Activated CD4-positive, alpha-beta T cell treated with anti-CD3 and anti-CD28 coated beads, Interleukin-2, amount 50 U/mL, for 1 hour (primary cell): ENCODE data around the gene ZDHHC18.
"Not testable (repeated sequence)": the region's sequence is repeated elsewhere in the genome, so short reads cannot be mapped to it uniquely, and the experiment has no call there.

Experiments
- DNase-seq: peaks from one replicate; pipeline ENCODE4 v3.0.0-alpha.2; 2020

Gene ZDHHC18

DNA sequence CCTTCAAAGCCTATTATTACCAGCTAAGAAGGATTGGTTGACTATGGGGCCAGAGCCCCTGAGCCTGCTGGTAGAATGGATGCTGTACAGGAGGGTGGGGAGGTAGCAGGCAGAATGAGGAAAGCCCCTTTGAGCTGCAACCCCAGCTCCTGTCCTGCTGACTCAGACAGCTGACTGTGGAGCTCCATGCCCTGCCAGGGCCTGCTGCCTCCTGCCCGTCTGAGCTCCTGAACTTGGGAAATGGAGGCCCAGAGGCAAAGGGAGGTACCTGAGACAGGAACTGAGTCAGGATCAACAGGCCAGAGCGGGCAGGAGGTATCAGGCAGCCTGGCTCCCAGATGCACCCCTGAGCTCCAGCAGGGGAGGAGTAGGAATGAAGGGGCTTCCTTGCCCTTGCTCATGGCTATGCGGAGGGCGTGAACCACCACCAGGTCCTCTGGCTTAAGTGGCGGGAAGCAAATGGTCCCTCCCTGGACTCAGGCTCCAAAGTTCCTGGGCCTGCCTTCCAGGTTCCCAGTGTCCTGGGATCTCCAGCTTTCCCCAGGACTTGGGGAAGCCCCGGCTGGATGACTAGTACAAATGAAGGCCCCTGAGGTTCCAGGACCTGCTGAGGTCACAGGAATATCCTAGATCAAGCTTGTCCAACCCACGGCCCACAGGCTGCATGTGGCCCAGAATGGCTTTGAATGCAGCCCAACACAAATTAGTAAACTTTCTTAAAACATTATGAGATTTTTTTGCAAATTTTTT, 32.6 kb downstream of the ZDHHC18 start:
- no peak for DNase-seq

GRCh38 chr1:26861286-26861701, 34.8 kb downstream of the ZDHHC18 start:
- DNase-seq, result no peak

DNA sequence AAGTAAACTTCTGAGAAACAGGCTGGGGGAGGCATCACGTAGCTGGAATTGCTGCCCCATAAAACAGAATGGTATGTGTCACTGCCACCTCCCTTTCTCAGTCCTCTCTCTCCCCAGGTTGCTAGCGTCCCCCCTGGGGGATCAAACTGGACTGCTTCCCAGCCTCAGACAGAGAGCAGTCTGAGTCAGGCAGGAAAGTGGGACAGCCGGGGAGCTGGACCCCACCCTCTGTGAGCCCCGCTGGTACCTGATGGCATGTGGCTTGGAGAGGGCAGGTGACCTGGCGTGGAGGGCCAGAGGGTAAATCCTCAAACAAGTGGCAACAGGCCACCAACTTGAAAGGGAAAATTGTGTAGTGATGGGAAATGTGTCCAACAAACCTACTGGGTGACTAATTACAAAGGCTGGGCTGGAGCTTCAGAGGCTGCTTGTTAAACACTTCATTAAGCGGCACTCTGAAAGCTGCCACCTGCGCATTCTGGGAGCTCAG, 35.4 kb downstream of the ZDHHC18 start:
- DNase-seq, result no peak

DNA sequence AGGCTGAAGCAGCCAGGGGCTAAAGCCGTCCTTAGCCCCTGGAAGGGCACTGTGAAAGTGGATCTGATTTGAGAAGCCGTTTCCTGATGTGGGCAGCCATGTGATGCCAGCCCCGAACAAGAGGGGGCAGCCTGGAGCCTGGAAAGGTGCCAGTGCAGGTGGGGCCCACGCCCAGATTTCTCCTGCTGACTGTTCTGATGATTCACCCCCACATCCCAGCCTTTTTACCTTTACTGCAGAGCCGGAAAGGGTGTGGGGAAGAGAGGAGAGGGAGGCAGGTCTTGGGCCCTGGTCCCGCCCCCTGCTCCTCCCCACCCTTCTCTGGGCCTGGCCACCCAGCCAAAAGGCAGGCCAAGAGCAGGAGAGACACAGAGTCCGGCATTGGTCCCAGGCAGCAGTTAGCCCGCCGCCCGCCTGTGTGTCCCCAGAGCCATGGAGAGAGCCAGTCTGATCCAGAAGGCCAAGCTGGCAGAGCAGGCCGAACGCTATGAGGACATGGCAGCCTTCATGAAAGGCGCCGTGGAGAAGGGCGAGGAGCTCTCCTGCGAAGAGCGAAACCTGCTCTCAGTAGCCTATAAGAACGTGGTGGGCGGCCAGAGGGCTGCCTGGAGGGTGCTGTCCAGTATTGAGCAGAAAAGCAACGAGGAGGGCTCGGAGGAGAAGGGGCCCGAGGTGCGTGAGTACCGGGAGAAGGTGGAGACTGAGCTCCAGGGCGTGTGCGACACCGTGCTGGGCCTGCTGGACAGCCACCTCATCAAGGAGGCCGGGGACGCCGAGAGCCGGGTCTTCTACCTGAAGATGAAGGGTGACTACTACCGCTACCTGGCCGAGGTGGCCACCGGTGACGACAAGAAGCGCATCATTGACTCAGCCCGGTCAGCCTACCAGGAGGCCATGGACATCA, 36.5 kb downstream of the ZDHHC18 start, which contains the start of gene SFN:
SFN (plus strand) TSS at position 369 of the 904 bp plus-strand sequence; CDS start at position 433, 64 bp downstream.
- peak; percentile 49 for DNase-seq

DNA sequence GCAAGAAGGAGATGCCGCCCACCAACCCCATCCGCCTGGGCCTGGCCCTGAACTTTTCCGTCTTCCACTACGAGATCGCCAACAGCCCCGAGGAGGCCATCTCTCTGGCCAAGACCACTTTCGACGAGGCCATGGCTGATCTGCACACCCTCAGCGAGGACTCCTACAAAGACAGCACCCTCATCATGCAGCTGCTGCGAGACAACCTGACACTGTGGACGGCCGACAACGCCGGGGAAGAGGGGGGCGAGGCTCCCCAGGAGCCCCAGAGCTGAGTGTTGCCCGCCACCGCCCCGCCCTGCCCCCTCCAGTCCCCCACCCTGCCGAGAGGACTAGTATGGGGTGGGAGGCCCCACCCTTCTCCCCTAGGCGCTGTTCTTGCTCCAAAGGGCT, 37.2 kb downstream of the ZDHHC18 start:
- no peak for DNase-seq

GRCh38 chr1:26864610-26865480, 38.4 kb downstream of the ZDHHC18 start:
- peak; percentile 92 for DNase-seq

GRCh38 chr1:26873097-26873496, 46.6 kb downstream of the ZDHHC18 start:
- not testable (repeated sequence) for DNase-seq

DNA sequence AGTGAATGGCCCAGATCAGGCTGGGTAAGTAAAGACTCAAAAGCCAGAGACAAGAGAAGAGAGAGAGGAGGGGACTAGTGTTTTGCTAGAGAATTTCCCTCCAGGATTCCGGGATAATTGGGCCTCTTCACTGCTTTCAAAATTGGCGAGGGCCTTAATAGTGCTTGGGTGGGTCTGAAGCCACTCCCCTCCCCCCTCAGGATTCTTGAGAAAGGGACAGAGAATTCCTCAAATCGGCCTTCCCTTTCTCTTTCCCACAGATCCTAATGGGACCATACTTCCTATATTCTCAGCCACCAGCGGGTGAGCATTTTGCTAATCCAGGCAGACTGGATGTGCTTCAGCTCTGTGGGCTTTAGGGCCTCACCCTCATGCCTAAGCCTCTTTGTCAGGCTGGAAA, 48.4 kb downstream of the ZDHHC18 start:
- DNase-seq, result no peak

GRCh38 chr1:26877326-26877725, 50.8 kb downstream of the ZDHHC18 start:
- no peak for DNase-seq

- DNase-seq, result no peak
Observed at GRCh38 chr1:26879793-26880192, 53.3 kb downstream of the ZDHHC18 start.

DNA sequence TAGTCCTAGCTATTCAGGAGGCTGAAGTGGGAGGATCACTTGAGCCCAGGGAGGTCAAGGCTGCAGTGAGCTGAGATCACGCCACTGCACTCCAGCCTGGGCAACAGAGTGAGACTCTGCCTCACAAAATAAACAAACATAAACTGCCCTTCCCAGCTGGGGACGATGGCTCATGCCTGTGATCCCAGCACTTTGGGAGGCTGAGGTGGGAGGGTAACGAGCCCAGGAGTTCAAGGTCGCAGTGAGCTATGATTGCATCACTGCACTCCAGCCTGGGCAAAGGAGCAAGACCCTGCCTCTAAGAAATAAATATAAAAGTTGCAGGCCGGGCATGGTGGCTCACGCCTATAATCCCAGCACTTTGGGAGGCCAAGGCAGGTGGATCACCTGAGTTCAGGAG, 55.1 kb downstream of the ZDHHC18 start:
- DNase-seq, result not testable (repeated sequence)

DNA sequence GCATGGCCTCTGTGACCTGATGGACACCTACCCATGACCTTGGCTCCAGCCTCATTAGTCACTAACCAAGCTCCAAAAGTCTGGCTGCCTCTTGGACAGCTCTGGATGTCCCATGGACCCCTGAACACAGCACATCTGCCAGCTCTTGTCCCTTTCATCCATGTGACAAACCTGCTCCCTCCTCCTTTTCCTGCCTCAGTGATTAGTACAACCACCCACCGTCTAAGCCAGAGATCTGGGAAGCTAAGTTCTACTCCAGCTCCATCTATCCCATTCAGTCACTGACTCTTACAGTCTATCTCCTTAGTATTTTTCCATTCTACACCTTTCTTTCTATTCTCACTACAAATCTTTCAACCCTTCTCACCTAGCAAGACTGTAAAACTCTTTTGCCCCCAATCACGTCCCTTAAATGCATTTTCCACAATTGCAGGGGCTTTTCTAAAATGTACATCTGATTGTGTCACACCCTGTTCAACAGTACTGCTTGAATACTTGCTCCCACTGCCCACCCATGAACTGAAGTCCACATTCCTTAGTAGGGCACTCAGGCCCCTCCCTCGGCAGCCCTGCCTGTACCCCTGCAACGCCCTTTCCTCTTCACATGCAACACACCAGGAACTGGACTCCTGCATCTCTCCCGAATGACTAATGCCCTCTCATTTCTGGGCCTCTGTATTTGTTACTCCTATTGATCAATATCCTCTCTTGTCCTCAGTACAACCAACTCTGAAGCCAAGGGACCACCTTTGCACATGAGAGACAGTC, 56.4 kb downstream of the ZDHHC18 start:
- DNase-seq, result no peak

DNA sequence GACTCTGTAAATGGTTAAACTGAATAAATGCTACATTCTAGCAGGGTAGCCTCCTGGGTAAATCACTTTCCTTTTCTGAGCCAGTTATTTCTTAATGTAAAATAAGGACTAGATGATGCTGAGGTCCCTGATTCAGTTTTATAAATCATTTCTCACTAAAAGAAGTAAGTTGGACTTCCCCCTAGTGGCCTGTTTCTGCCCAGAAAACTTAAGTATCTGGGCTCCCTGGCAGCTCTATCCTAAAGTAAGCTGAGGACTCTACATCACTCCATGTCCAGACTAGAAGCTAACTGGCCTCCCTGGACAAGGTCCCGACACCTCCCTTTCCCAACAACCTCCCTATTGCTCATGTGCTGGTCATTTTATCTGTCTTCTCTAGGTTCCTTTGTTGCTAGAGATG, 60.6 kb downstream of the ZDHHC18 start:
- DNase-seq, result no peak

DNA sequence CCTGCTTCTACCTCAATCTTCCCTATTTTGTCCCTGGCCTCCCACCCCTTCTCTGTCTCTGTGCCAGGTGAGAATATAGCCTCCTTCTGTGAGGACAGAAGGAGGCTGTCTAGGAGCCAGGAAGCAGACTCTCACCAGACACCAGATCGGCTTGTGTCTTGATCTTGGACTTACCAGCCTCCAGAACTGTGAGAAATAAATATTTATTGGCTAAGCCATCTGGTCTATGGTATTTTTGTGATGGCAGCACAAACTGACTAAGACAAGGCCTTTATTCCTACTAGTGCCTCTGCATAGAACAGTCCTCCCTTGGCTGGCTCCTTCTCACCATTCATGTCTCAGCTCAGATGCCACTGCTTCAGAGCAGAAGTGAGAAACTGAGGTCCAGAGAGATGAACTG, 61.7 kb downstream of the ZDHHC18 start:
- DNase-seq, result no peak

GRCh38 chr1:26889551-26890466, 63.3 kb downstream of the ZDHHC18 start, which contains the start of gene GPN2:
Gene GPN2 (minus strand): TSS chr1:26890283. CDS start chr1:26890096, 187 bp downstream.
- peak; percentile 70 for DNase-seq

GRCh38 chr1:26890467-26890796, 63.9 kb downstream of the ZDHHC18 start:
- no peak for DNase-seq

DNA sequence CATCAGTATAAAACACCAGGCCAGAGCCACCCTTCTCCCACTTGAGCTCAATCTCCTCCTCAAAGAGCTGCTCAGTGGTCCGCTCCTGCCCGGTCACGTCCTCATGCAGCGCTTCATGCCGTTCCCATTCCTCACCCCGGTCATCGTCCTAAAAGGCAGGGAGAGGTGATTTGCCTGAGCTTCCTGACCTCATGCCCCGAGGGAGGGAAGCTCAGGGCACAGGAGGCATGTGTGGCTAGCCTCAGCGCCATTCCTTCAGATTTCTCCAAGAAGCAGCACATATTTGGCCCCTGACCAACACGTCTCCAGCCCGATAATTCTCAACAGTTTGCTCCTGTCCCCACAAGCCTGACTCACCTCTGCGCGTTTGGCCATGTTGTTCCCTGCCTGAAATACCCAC, 67.8 kb downstream of the ZDHHC18 start:
- DNase-seq, result no peak

DNA sequence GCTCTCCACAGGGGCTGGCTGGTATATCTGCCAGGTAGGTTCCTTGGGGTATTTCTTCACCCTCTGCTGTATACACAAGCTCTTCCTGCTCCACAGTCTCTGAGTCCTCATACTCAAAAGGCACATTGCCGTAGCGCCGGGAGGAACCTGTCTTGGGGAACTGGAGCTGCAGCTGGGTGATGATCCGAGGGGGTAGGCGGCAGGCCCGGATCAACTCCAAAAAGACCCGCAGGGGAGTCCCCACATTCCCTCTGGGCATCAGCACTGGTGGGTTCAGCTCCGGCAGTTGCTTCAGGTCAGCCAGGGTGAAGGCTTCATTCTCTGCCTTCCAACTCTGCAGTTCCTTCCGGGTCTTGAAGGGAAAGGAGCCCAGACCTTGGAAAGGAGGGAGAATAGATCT, 70.9 kb downstream of the ZDHHC18 start:
- no peak for DNase-seq

DNA sequence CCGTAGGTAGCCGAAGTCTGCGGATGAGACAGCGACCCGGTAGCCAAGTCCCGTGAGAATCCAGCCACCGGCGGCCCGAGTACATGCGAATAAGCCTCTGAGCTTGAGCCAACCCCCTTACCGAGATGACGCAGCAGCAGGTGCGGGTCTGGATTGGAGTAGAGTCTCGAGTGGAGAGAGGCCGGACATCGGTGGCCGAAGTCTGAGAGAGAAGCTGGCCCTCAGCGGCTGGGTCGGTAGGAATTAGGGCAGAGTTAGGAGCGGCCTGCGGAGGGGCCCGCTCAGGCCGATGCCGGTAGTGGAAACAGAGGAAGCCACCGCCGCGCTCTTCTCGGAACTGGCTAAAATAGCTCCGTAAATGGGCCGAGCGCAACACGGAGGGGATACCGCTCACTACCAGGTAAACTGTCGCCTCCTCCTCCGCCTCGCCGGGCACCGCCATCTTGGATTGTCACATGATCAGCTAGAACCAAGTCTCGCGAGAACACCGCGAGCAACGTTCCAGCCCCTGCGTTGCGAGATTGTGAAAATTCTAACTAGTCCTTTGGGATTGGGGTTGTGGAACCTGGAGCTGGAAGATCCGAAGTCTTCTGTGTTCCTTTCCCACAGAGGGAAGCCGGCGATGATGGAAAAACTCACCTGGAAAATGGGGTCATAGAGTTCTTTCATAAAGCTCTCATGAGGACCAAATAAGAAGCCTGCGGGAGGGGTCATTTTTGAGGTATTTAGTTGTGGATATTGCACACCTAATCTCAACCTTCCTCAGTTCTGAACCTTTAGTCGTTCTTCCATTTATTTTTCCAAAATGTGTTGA, 73.7 kb downstream of the ZDHHC18 start, which contains the start of gene GPATCH3:
GPATCH3 (minus strand) TSS at position 467 of the 814 bp plus-strand sequence; CDS start at position 442, 25 bp downstream.
- DNase-seq, result peak; percentile 87
